ENCODE results near the gene PAGE4. TPM values are rescaled to one million over a fixed set of nuclear protein-coding genes. Genes with fewer than 3 reads are reported as not detected.

PAGE4 gene
- total RNA-seq, 2 experiments from 2014 or later = not detected

- Mint-ChIP-seq H3K27ac (no peak overlapping the region), H3K4me1 (no peaks in the 10 kb centered on the region), H3K4me3 (no peak overlapping the region), H3K27me3 (no peaks in the 10 kb centered on the region), H3K36me3 (no peaks in the 10 kb centered on the region), H3K9me3 (peaks cover 2% of the 10 kb centered on the region)
- no peak for DNase-seq
These were observed 20.9 kb downstream of the PAGE4 start for GRCh38 chrX:49850028-49850427.

GRCh38 chrX:49853661-49854060, 24.6 kb downstream of the PAGE4 start:
- Mint-ChIP-seq H3K27me3 (no peaks in the 10 kb centered on the region), H3K36me3 (no peaks in the 10 kb centered on the region), H3K4me1 (no peaks in the 10 kb centered on the region), H3K4me3 (no peak overlapping the region), H3K27ac (no peak overlapping the region), H3K9me3 (no peaks in the 10 kb centered on the region)
- DNase-seq = no peak

- no peak overlapping the region for H3K27ac Mint-ChIP-seq
- H3K9me3 Mint-ChIP-seq = no peaks in the 10 kb centered on the region
- H3K36me3 Mint-ChIP-seq = no peaks in the 10 kb centered on the region
- no peaks in the 10 kb centered on the region for H3K4me1 Mint-ChIP-seq
- H3K4me3 Mint-ChIP-seq = no peak overlapping the region
- no peak for DNase-seq
- peaks cover 3% of the 10 kb centered on the region for H3K27me3 Mint-ChIP-seq
These were observed 27.7 kb downstream of the PAGE4 start for GRCh38 chrX:49856819-49857218.

- no peak overlapping the region for H3K27ac Mint-ChIP-seq
These were observed 29.2 kb downstream of the PAGE4 start for GRCh38 chrX:49858341-49858740.

GRCh38 chrX:49859491-49859890, 30.4 kb downstream of the PAGE4 start:
- Mint-ChIP-seq H3K27ac (no peak overlapping the region), H3K4me3 (no peak overlapping the region), H3K4me1 (no peaks in the 10 kb centered on the region), H3K27me3 (peaks cover 3% of the 10 kb centered on the region), H3K36me3 (no peaks in the 10 kb centered on the region), H3K9me3 (no peaks in the 10 kb centered on the region)
- DNase-seq = no peak

More at GRCh38 chrX:49858341-49858740, 29.2 kb downstream of the PAGE4 start:
- no peaks in the 10 kb centered on the region for H3K36me3 Mint-ChIP-seq
- H3K4me1 Mint-ChIP-seq = no peaks in the 10 kb centered on the region
- H3K9me3 Mint-ChIP-seq = no peaks in the 10 kb centered on the region
- DNase-seq = no peak
- no peak overlapping the region for H3K4me3 Mint-ChIP-seq
- H3K27me3 Mint-ChIP-seq = peaks cover 3% of the 10 kb centered on the region

GRCh38 chrX:49860867-49861535, 31.9 kb downstream of the PAGE4 start:
- no peaks in the 10 kb centered on the region for H3K9me3 Mint-ChIP-seq
- no peaks in the 10 kb centered on the region for H3K36me3 Mint-ChIP-seq
- DNase-seq = no peak
- H3K4me1 Mint-ChIP-seq = no peaks in the 10 kb centered on the region
- H3K4me3 Mint-ChIP-seq = no peak overlapping the region
- H3K27me3 Mint-ChIP-seq = peaks cover 3% of the 10 kb centered on the region
- H3K27ac Mint-ChIP-seq = no peak overlapping the region

- Mint-ChIP-seq H3K9me3 (no peaks in the 10 kb centered on the region), H3K27ac (no peak overlapping the region), H3K4me1 (no peaks in the 10 kb centered on the region), H3K27me3 (peaks cover 3% of the 10 kb centered on the region), H3K36me3 (no peaks in the 10 kb centered on the region), H3K4me3 (no peak overlapping the region)
- no peak for DNase-seq
These were observed 33.0 kb downstream of the PAGE4 start for GRCh38 chrX:49862093-49862492.

- Mint-ChIP-seq H3K27ac (no peak overlapping the region), H3K27me3 (no peaks in the 10 kb centered on the region), H3K4me1 (no peaks in the 10 kb centered on the region), H3K36me3 (no peaks in the 10 kb centered on the region), H3K4me3 (no peak overlapping the region), H3K9me3 (no peaks in the 10 kb centered on the region)
- DNase-seq = no peak
These were observed 39.6 kb downstream of the PAGE4 start for GRCh38 chrX:49868739-49869138.

- DNase-seq = no peak
- Mint-ChIP-seq H3K36me3 (no peaks in the 10 kb centered on the region), H3K27ac (no peak overlapping the region), H3K27me3 (no peaks in the 10 kb centered on the region), H3K4me3 (no peak overlapping the region), H3K9me3 (no peaks in the 10 kb centered on the region), H3K4me1 (peaks cover 14% of the 10 kb centered on the region)
These were observed 47.6 kb downstream of the PAGE4 start for GRCh38 chrX:49876750-49877149.

- H3K9me3 Mint-ChIP-seq = no peaks in the 10 kb centered on the region
- H3K36me3 Mint-ChIP-seq = no peaks in the 10 kb centered on the region
- H3K4me3 Mint-ChIP-seq = no peak overlapping the region
- H3K27ac Mint-ChIP-seq = no peak overlapping the region
- H3K4me1 Mint-ChIP-seq = peaks cover 15% of the 10 kb centered on the region
- H3K27me3 Mint-ChIP-seq = no peaks in the 10 kb centered on the region
- DNase-seq = no peak
These were observed 48.4 kb downstream of the PAGE4 start for GRCh38 chrX:49877397-49878101.

GRCh38 chrX:49878128-49878833, 49.2 kb downstream of the PAGE4 start:
- no peaks in the 10 kb centered on the region for H3K27me3 Mint-ChIP-seq
- no peaks in the 10 kb centered on the region for H3K9me3 Mint-ChIP-seq
- peaks cover 15% of the 10 kb centered on the region for H3K4me1 Mint-ChIP-seq
- peak overlapping the region; percentile 67 for H3K27ac Mint-ChIP-seq
- peak overlapping the region; percentile 71 for H3K4me3 Mint-ChIP-seq
- DNase-seq = no peak
- H3K36me3 Mint-ChIP-seq = no peaks in the 10 kb centered on the region

- H3K27me3 Mint-ChIP-seq = no peaks in the 10 kb centered on the region
- H3K9me3 Mint-ChIP-seq = no peaks in the 10 kb centered on the region
- H3K4me3 Mint-ChIP-seq = peak within 1 kb of the TSS; percentile 71
- H3K4me1 Mint-ChIP-seq = peaks cover 16% of the 10 kb centered on the region
- no peaks in the 10 kb centered on the region for H3K36me3 Mint-ChIP-seq
- H3K27ac Mint-ChIP-seq = peak within 1 kb of the TSS; percentile 67
- DNase-seq = peak; percentile 76
These were observed 49.9 kb downstream of the PAGE4 start, which contains the start of gene USP27X for GRCh38 chrX:49878834-49879655. Gene USP27X (plus strand): TSS chrX:49879484. CDS start chrX:49880308, 824 bp downstream.

GRCh38 chrX:49879656-49880277, 50.7 kb downstream of the PAGE4 start:
- H3K4me3 Mint-ChIP-seq = peak overlapping the region; percentile 71
- H3K36me3 Mint-ChIP-seq = no peaks in the 10 kb centered on the region
- no peak for DNase-seq
- peak overlapping the region; percentile 67 for H3K27ac Mint-ChIP-seq
- H3K27me3 Mint-ChIP-seq = no peaks in the 10 kb centered on the region
- H3K4me1 Mint-ChIP-seq = peaks cover 19% of the 10 kb centered on the region
- H3K9me3 Mint-ChIP-seq = no peaks in the 10 kb centered on the region

GRCh38 chrX:49880668-49881067, 51.6 kb downstream of the PAGE4 start:
- no peak for DNase-seq
- Mint-ChIP-seq H3K27me3 (no peaks in the 10 kb centered on the region), H3K9me3 (no peaks in the 10 kb centered on the region), H3K27ac (no peak overlapping the region), H3K4me3 (no peak overlapping the region), H3K4me1 (peaks cover 19% of the 10 kb centered on the region), H3K36me3 (no peaks in the 10 kb centered on the region)

All from activated naive CD8-positive, alpha-beta T cell treated with anti-CD3 and anti-CD28 coated beads for 36 hours (primary cell).